Body of pancreas (tissue), 4 donors: ENCODE results near the gene GLIPR2.

Experiments
- CTCF ChIP-seq, 7 experiments: fragments of 450-650 bp in 4 of 7; fragments of 200-600 bp in 3 of 7; sonication (generic) in 3 of 7; IDR thresholded peaks; one replicate each; pipeline ENCODE4 v1.5.1; 2016 to 2019; ENCODE audit warnings: antibody characterized with exemption in 7 of 7
- POLR2A ChIP-seq, 3 donors: fragments of 450-650 bp; IDR thresholded peaks; one replicate each; pipeline ENCODE4 v1.6.1; 2016; ENCODE audit warnings: antibody characterized with exemption in 3 of 3, mild to moderate bottlenecking in 2 of 3

GRCh38 chr9:36153746-36154145, 17.2 kb downstream of the GLIPR2 start:
- TF ChIP-seq CTCF (IDR thresholded peaks at IDR 0.05) (no peak), POLR2A (IDR thresholded peaks at IDR 0.05) (no peak)
